CD14-positive monocyte (primary cell): ENCODE measurements around the gene SLC9A9. TPM values are rescaled to one million over a fixed set of nuclear protein-coding genes. Genes with fewer than 3 reads are reported as not detected.

Experiments
- DNase-seq, 3 donors: peaks; one replicate each; pipeline ENCODE4 v3.0.0-alpha.2; 2011 to 2022
- H2AFZ ChIP-seq: 2 replicates; pipeline ENCODE4 v1.6.0; 2012; ENCODE audit warnings: mild to moderate bottlenecking, low read depth, low read length, inconsistent platforms; ENCODE audit not compliant: insufficient read depth, poor library complexity, severe bottlenecking
- H3K27ac ChIP-seq, 2 donors: 1 replicate in 1 of 2; 2 replicates in 1 of 2; pipeline ENCODE4 v1.5.1; 2012 to 2013; ENCODE audit warnings: low read length in 2 of 2, control low read depth in 1 of 2, inconsistent platforms in 1 of 2, low read depth in 1 of 2, mild to moderate bottlenecking in 1 of 2
- H3K27me3 ChIP-seq, 2 donors: one replicate each; pipeline versions ENCODE4 v1.6.0 to v1.6.1; 2011 to 2013; ENCODE audit warnings: low read length in 2 of 2; ENCODE audit not compliant: control insufficient read depth in 2 of 2, insufficient read depth in 2 of 2
- H3K36me3 ChIP-seq, 2 donors: replicated peaks in 1 of 2; 1 replicate in 1 of 2; 2 replicates in 1 of 2; pipeline versions ENCODE4 v1.5.1 to v1.6.1; 2012 to 2013; ENCODE audit warnings: low read length in 2 of 2, control low read depth in 1 of 2, inconsistent platforms in 1 of 2, mild to moderate bottlenecking in 1 of 2; ENCODE audit not compliant: insufficient read depth in 2 of 2, control insufficient read depth in 1 of 2
- H3K4me1 ChIP-seq, 2 donors: 1 replicate in 1 of 2; 2 replicates in 1 of 2; pipeline versions ENCODE4 v1.5.1 to v1.6.1; 2012 to 2013; ENCODE audit warnings: low read length in 2 of 2, control low read depth in 1 of 2, inconsistent platforms in 1 of 2, mild to moderate bottlenecking in 1 of 2, moderate library complexity in 1 of 2; ENCODE audit not compliant: insufficient read depth in 2 of 2, control insufficient read depth in 1 of 2
- H3K4me2 ChIP-seq: replicated peaks from 2 replicates; pipeline ENCODE3; 2012; ENCODE audit warnings: low read length, moderate library complexity, mild to moderate bottlenecking; ENCODE audit not compliant: poor library complexity, severe bottlenecking; ENCODE audit errors: extremely low read depth
- H3K4me3 ChIP-seq, 3 experiments: fragments of 200-600 bp in 1 of 3; sonication (generic) in 1 of 3; replicated peaks in 1 of 3; 1 replicate in 2 of 3; 2 replicates in 1 of 3; pipeline ENCODE4 v1.5.1; 2011 to 2013; ENCODE audit warnings: low read length in 3 of 3, mild to moderate bottlenecking in 3 of 3, control low read depth in 2 of 3, low read depth in 2 of 3, inconsistent platforms in 1 of 3, moderate library complexity in 1 of 3
- H3K79me2 ChIP-seq: 2 replicates; pipeline ENCODE4 v1.6.0; 2012; ENCODE audit warnings: mild to moderate bottlenecking, control low read depth, inconsistent platforms, low read length, moderate library complexity; ENCODE audit not compliant: insufficient read depth
- H3K9ac ChIP-seq: 2 replicates; pipeline ENCODE4 v1.6.0; 2017; ENCODE audit warnings: low read length, mild to moderate bottlenecking; ENCODE audit not compliant: insufficient read depth, poor library complexity, severe bottlenecking
- H3K9me3 ChIP-seq, 2 donors: replicated peaks in 1 of 2; 1 replicate in 1 of 2; 2 replicates in 1 of 2; pipeline versions ENCODE4 v1.5.1 to v1.6.1; 2012 to 2013; ENCODE audit warnings: low read length in 2 of 2, control low read depth in 1 of 2; ENCODE audit not compliant: control insufficient read depth in 1 of 2, insufficient read depth in 1 of 2
- H4K20me1 ChIP-seq: 2 replicates; pipeline ENCODE4 v1.6.0; 2012; ENCODE audit warnings: mild to moderate bottlenecking, low read length, control low read depth, moderate library complexity; ENCODE audit not compliant: insufficient read depth
- H3K27ac Mint-ChIP-seq, 7 donors: one replicate each; pipeline ENCODE4 v1.8.0; 2020; ENCODE audit warnings: mild to moderate bottlenecking in 7 of 7, mixed read lengths in 7 of 7, moderate library complexity in 6 of 7, inconsistent platforms in 2 of 7
- H3K27me3 Mint-ChIP-seq, 3 donors: one replicate each; pipeline ENCODE4 v1.8.0; 2021 to 2022; ENCODE audit warnings: low read depth in 3 of 3, mild to moderate bottlenecking in 3 of 3, mixed read lengths in 3 of 3, moderate library complexity in 3 of 3, inconsistent platforms in 1 of 3
- H3K36me3 Mint-ChIP-seq, 2 donors: one replicate each; pipeline ENCODE4 v1.8.0; 2020; ENCODE audit warnings: mixed read lengths in 2 of 2, inconsistent platforms in 1 of 2, mild to moderate bottlenecking in 1 of 2
- H3K4me1 Mint-ChIP-seq: one replicate; pipeline ENCODE4 v1.8.0; 2020; ENCODE audit warnings: mild to moderate bottlenecking, mixed read lengths
- H3K4me3 Mint-ChIP-seq, 2 donors: one replicate each; pipeline ENCODE4 v1.8.0; 2020; ENCODE audit warnings: mild to moderate bottlenecking in 2 of 2, mixed read lengths in 2 of 2, moderate library complexity in 1 of 2
- H3K9me3 Mint-ChIP-seq, 7 donors: one replicate each; pipeline ENCODE4 v1.8.0; 2020 to 2022; ENCODE audit warnings: mixed read lengths in 7 of 7, mild to moderate bottlenecking in 6 of 7, moderate library complexity in 6 of 7, inconsistent platforms in 2 of 7
- WGBS: methylation state at CpG from one replicate; pipeline ENCODE4 v1.1.5; 2013; ENCODE audit warnings: missing lambda C conversion rate; ENCODE audit not compliant: insufficient coverage; 5-methylcytosine and 5-hydroxymethylcytosine counted together
- intact Hi-C, 2 donors: fragments of 100-400 bp; cut with micrococcal nuclease; formaldehyde crosslinking; loops; one replicate each; pipeline versions ENCODE4 v1.15.0 to v1.15.1; 2023
- polyA plus RNA-seq, 3 donors: library from polyadenylated mRNA; depleted of rRNA in 1 of 3; unstranded in 2 of 3; stranded (reverse) in 1 of 3; fragments of 300-500 nt in 2 of 3; fragments of >200 nt in 1 of 3; fragmentation: Illumina TruSeq in 2 of 3; gene quantifications; 1 replicate in 2 of 3; 2 replicates in 1 of 3; pipeline ENCODE4 v1.2.3, GENCODE V29; 2012 to 2021
- TF ChIP-seq, protein P1 (sequence below): fragments of 200-600 bp; IDR thresholded peaks from one replicate; pipeline ENCODE4 v1.8.0; 2022; ENCODE audit warnings: antibody characterized with exemption, mild to moderate bottlenecking

Gene SLC9A9
- polyA plus RNA-seq, 3 donors, result 14.1 to 32.8 (median 27.0) TPM

GRCh38 chr3:143482106-143483088 is 365.9 kb downstream of the SLC9A9 start:
- H3K27me3 ChIP-seq, result no peaks in the 10 kb centered on the region
- no peaks in the 10 kb centered on the region for H3K9me3 ChIP-seq
- Mint-ChIP-seq H3K4me3 (no peak overlapping the region), H3K9me3 (peaks cover 0 to 4% (median 0%) of the 10 kb centered on the region in 7 donors), H3K4me1 (peaks cover 6% of the 10 kb centered on the region), H3K27ac (peak overlapping the region in 2 of 7 donors; percentile 6 to 44), H3K27me3 (no peaks in the 10 kb centered on the region), H3K36me3 (peaks cover 36 to 45% of the 10 kb centered on the region in 2 donors)
- no peak overlapping the region for H3K9ac ChIP-seq
- peaks cover 0 to 14% of the 10 kb centered on the region in 2 donors for H3K36me3 ChIP-seq
- no peak overlapping the region for H2AFZ ChIP-seq
- no peak overlapping the region for H3K27ac ChIP-seq
- no peaks in the 10 kb centered on the region for H3K4me1 ChIP-seq
- intact Hi-C loops, result no loop called here
- no peak overlapping the region for H3K4me3 ChIP-seq
- DNase-seq, result no peak
- 93% methylated on average over 2 of the region's 8 CpGs for WGBS
- H4K20me1 ChIP-seq, result no peaks in the 10 kb centered on the region
- no peaks in the 10 kb centered on the region for H3K79me2 ChIP-seq
- no peak overlapping the region for H3K4me2 ChIP-seq
- TF ChIP-seq, protein P1, sequence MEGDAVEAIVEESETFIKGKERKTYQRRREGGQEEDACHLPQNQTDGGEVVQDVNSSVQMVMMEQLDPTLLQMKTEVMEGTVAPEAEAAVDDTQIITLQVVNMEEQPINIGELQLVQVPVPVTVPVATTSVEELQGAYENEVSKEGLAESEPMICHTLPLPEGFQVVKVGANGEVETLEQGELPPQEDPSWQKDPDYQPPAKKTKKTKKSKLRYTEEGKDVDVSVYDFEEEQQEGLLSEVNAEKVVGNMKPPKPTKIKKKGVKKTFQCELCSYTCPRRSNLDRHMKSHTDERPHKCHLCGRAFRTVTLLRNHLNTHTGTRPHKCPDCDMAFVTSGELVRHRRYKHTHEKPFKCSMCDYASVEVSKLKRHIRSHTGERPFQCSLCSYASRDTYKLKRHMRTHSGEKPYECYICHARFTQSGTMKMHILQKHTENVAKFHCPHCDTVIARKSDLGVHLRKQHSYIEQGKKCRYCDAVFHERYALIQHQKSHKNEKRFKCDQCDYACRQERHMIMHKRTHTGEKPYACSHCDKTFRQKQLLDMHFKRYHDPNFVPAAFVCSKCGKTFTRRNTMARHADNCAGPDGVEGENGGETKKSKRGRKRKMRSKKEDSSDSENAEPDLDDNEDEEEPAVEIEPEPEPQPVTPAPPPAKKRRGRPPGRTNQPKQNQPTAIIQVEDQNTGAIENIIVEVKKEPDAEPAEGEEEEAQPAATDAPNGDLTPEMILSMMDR, result no peak

GRCh38 chr3:143480344-143480743 is 367.9 kb downstream of the SLC9A9 start:
- Histone ChIP-seq H3K4me3 (no peak overlapping the region), H2AFZ (no peak overlapping the region), H4K20me1 (no peaks in the 10 kb centered on the region), H3K4me1 (no peaks in the 10 kb centered on the region), H3K9me3 (no peaks in the 10 kb centered on the region), H3K9ac (no peak overlapping the region), H3K79me2 (no peaks in the 10 kb centered on the region), H3K27ac (no peak overlapping the region), H3K36me3 (peaks cover 0 to 14% of the 10 kb centered on the region in 2 donors), H3K4me2 (no peak overlapping the region), H3K27me3 (no peaks in the 10 kb centered on the region)
- H3K9me3 Mint-ChIP-seq, result peaks cover 0 to 4% (median 1%) of the 10 kb centered on the region in 7 donors
- no peak overlapping the region for H3K27ac Mint-ChIP-seq
- H3K4me3 Mint-ChIP-seq, result no peak overlapping the region
- TF ChIP-seq, protein P1, result no peak
- peaks cover 0 to 1% (median 0%) of the 10 kb centered on the region in 3 donors for H3K27me3 Mint-ChIP-seq
- DNase-seq, result no peak
- peaks cover 31 to 43% of the 10 kb centered on the region in 2 donors for H3K36me3 Mint-ChIP-seq
- WGBS, result 56% methylated on average over 3 of the region's 5 CpGs
- H3K4me1 Mint-ChIP-seq, result peaks cover 6% of the 10 kb centered on the region
- intact Hi-C loops, result no loop called here
